NOMO-1 (cell line): Measurements from ENCODE around the gene PRDM13.

ENCODE experiments used
- DNase-seq, 2 experiments: peaks; one replicate each; lab custom pipeline; 2025; ENCODE audit not compliant: unreplicated experiment in 2 of 2; lab: John Stamatoyannopoulos, UW

PRDM13 gene

GRCh38 chr6:99603421-99604165 lies 3.0 kb upstream of the PRDM13 start:
- no peak for DNase-seq

- no peak for DNase-seq
These were observed 2.2 kb upstream of the PRDM13 start for GRCh38 chr6:99604166-99605073.

DNA sequence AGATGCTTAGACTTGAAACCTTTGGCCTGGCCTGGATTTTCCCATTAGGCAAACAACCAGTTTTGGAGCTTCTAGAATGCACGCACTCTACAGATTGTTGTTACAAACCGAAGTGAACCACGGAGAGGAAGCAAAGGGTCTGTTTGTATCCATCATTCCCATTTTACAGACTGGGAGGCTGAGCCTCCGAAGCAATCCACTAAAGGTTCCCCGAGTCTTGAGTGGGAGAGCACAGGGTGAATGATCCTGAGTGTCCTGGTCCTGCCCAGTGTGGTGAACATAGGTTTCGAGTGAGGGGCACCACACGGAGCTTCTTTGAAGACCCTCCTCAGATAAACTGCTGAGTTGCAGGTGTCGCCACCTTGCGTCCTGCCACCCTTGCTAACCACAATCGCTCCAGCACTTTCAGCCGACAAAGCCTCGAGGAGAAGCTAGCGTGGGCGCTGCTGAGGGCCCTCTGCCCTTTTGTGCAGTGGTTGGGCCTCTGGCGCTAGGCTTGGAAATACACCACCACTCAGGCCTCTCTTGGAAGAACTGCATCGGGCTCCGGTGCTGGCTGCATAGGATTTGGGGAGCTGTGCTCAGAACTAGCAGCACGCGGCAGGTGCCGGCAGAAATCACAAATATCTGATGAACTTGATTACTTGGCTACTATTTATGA lies 1.4 kb upstream of the PRDM13 start:
- no peak for DNase-seq

GRCh38 chr6:99605911-99606655 lies 550 bp upstream of the PRDM13 start:
- no peak for DNase-seq

- no peak for DNase-seq
These were observed 893 bp downstream of the PRDM13 start for GRCh38 chr6:99607416-99608036.

GRCh38 chr6:99608059-99608885 lies 1.6 kb downstream of the PRDM13 start:
- no peak for DNase-seq

- no peak for DNase-seq
These were observed 2.4 kb downstream of the PRDM13 start for GRCh38 chr6:99608886-99609482.

GRCh38 chr6:99609905-99610489 lies 3.4 kb downstream of the PRDM13 start:
- DNase-seq = no peak

- DNase-seq = peak in 1 of 2 experiments; percentile 54
These were observed 4.5 kb downstream of the PRDM13 start for GRCh38 chr6:99611148-99611547.

- DNase-seq = no peak
These were observed 6.1 kb downstream of the PRDM13 start for GRCh38 chr6:99612551-99613408.

- DNase-seq = no peak
These were observed 6.7 kb downstream of the PRDM13 start for GRCh38 chr6:99613409-99613704.

DNA sequence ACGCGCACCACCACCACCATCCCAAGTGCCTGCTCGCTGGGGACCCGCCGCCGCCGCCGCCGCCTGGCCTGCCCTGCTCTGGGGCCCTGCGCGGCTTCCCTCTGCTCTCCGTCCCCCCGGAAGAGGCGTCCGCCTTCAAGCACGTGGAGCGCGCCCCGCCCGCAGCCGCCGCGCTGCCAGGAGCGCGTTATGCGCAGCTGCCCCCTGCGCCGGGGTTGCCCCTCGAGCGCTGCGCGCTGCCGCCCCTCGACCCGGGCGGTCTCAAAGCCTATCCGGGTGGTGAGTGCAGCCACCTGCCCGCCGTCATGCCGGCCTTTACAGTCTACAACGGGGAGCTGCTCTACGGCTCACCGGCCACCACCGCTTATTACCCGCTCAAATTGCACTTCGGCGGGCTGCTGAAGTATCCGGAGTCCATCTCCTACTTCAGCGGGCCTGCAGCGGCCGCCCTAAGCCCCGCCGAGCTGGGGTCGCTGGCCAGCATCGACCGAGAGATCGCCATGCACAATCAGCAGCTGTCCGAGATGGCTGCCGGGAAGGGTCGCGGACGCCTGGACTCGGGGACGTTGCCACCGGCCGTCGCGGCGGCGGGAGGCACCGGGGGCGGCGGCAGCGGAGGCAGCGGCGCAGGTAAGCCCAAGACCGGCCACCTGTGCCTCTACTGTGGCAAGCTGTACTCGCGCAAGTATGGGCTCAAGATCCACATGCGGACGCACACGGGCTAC lies 7.2 kb downstream of the PRDM13 start:
- no peak for DNase-seq

- no peak for DNase-seq
These were observed 8.0 kb downstream of the PRDM13 start for GRCh38 chr6:99614430-99615186.

GRCh38 chr6:99617131-99617530 lies 10.5 kb downstream of the PRDM13 start:
- no peak for DNase-seq

DNA sequence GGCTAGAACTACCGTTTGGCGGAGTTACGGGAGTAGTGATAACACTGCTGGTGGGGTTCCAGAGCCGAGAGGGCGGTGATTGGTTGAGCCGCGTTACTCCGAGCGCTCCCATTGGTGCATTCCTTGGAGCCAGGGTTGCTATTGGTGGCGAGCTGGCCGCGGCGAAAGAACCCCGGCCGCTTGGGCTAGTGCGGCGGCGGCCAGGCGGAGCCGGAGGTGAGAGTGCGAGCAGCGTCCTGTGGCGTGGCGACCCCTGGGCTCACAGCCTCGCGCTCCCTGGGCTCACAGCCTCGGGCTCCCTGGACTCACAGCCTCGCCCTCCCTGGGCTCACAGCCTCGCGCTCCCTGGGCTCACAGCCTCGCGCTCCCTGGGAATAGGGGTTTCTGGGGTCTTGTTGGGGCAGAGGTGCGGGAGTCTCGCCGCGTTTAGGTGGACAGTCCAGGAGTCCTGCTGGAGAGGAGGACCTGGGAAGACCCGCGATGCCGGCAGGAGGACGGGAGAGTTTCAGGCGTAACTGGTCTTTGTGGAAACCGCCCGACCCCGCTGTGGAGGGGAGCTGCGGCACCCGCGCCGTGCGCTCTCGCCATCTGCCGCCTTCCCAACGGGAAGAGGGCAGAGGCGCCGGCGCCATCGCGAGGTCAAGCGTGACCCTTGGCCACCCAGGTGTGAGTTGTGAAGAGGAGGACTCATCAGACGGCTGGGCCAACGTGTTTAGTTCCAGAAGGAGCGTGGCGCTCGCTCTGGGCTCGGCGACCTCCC lies 12.2 kb downstream of the PRDM13 start:
- no peak for DNase-seq

- DNase-seq = no peak
These were observed 12.8 kb downstream of the PRDM13 start for GRCh38 chr6:99619409-99619762.
